Fibroblast of pulmonary artery (primary cell): ENCODE results near the gene DOCK8.

Experiments used
- DNase-seq: peaks from one replicate; pipeline ENCODE4 v3.0.0-alpha.2; 2010; ENCODE audit warnings: low read depth
- H3K4me3 ChIP-seq: replicated peaks from 2 replicates; pipeline ENCODE4 v1.5.1; 2011; ENCODE audit warnings: low read depth, mild to moderate bottlenecking, control low read depth, low read length, moderate library complexity
- TF ChIP-seq, protein P1 (sequence below): IDR thresholded peaks from 2 replicates; pipeline ENCODE4 v1.5.1; 2011; ENCODE audit warnings: mild to moderate bottlenecking, control low read depth, low read length, inconsistent platforms; ENCODE audit errors: missing control alignments

Gene DOCK8

DNA sequence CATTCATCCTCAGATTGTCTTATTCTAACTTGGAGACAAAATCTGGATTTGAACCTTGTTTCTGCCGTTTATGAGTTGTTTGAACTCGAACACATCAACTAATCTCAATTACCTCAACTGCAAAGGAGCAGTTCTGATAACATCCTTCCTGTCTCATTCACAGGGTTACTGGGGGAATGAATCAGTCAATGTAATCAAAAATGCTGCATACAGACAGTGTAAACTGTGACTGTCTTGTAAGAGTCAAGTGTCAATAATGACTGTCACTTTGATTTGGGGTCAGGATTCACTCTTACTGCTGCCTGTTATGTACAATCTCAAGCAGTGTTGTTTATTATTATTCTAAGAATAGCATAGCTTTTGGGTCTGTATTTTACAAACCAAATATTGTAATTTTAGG, 273.8 kb downstream of the DOCK8 start:
- TF ChIP-seq, protein P1, sequence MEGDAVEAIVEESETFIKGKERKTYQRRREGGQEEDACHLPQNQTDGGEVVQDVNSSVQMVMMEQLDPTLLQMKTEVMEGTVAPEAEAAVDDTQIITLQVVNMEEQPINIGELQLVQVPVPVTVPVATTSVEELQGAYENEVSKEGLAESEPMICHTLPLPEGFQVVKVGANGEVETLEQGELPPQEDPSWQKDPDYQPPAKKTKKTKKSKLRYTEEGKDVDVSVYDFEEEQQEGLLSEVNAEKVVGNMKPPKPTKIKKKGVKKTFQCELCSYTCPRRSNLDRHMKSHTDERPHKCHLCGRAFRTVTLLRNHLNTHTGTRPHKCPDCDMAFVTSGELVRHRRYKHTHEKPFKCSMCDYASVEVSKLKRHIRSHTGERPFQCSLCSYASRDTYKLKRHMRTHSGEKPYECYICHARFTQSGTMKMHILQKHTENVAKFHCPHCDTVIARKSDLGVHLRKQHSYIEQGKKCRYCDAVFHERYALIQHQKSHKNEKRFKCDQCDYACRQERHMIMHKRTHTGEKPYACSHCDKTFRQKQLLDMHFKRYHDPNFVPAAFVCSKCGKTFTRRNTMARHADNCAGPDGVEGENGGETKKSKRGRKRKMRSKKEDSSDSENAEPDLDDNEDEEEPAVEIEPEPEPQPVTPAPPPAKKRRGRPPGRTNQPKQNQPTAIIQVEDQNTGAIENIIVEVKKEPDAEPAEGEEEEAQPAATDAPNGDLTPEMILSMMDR = no peak
- no peak overlapping the region for H3K4me3 ChIP-seq
- DNase-seq = no peak

- TF ChIP-seq, protein P1 = no peak
- DNase-seq = no peak
- no peak overlapping the region for H3K4me3 ChIP-seq
These were observed 274.8 kb downstream of the DOCK8 start for GRCh38 chr9:489198-490197.

GRCh38 chr9:494764-495163, 280.1 kb downstream of the DOCK8 start:
- TF ChIP-seq, protein P1 = no peak
- DNase-seq = no peak

DNA sequence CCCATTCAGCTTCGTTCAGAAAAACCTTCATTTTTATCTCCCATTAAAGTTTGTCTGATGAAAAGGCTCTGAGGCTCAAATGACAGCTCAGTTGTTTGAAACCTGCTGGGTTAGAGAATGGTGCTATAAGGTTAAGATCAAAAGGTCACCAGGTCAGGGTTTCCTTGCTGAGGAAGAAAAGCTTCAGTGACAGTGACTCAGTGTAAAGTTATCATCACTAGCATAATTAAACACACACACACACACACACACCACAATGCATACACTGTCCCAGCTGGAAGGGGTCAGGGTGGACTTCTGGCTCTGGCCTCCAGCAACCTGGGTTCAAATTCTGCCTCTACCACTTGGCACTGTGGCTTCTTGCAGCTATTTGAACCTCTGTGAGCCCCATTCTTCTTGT, 281.1 kb downstream of the DOCK8 start:
- TF ChIP-seq, protein P1 = no peak
- H3K4me3 ChIP-seq = no peak overlapping the region
- no peak for DNase-seq

More at GRCh38 chr9:494764-495163, 280.1 kb downstream of the DOCK8 start:
- H3K4me3 ChIP-seq = no peak overlapping the region

- TF ChIP-seq, protein P1 = no peak
- H3K4me3 ChIP-seq = no peak overlapping the region
- no peak for DNase-seq
These were observed 288.7 kb downstream of the DOCK8 start for GRCh38 chr9:503326-503725.

DNA sequence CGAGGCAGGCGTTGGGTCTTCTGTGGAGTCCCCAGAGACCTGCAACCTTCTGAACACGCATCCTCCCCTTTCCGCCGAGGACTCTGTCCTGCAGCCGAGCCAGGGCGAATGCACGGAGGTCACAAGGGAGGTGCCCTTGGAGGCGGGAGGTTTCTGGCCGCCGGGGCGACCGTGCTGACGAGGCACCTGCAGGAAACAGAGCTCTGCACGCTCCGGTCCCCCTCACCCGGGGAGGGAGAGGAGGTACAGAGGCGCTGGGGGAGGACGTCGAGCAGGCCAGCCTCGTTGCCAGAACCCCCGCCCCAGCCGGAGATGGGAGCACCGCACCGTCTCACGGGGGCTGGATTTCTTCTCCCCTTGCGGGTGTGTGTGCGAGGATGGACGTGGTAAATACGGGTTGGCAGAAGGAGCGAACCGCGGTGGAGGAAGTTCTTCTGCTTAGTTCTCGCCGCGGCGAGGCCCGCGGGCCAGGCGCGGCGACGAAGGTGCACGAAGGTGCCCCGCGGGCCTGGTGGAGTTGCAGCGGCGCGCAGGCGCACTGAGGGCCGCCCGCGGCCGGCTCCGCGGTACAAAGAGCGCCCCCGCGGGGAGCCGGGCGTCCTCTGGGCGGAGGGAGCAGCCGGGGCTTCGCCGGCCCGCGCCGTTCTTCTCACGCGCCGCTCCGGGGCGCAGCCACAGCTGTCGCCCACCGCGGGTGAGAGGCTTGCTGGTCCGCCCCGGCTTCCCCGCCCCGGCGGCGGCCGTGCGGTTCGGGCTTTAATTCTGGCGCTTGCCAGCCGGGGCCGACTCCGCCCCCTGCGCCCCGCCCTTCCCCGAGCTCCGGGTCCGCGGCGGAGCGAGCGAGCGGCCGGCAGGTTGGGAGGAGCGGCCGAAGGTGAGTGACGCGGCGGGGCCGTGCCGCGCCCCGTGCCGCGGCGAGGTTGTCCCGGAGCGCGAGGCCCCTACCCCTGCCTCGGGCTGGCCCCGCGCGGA, 289.5 kb downstream of the DOCK8 start, which contains the start of gene KANK1:
Gene KANK1 (plus strand): TSS at position 815 of the 972 bp plus-strand sequence.
- peak within 1 kb of the TSS; percentile 47 for H3K4me3 ChIP-seq
- TF ChIP-seq, protein P1 = no peak
- peak; percentile 47 for DNase-seq
